H9 (cell line): ENCODE measurements around the gene LACTB. TPM values are rescaled to one million over a fixed set of nuclear protein-coding genes. Genes with fewer than 3 reads are reported as not detected.
"Not testable (repeated sequence)": the region's sequence is repeated elsewhere in the genome, so short reads cannot be mapped to it uniquely, and the experiment has no call there.

Experiments used
- DNase-seq: peaks from one replicate; pipeline ENCODE4 v3.0.0-alpha.2; 2017
- H2AFZ ChIP-seq: one replicate; pipeline ENCODE4 v1.6.1; 2013; ENCODE audit warnings: mild to moderate bottlenecking, low read length, control low read depth, moderate library complexity
- H2AK5ac ChIP-seq: 2 replicates; pipeline ENCODE4 v1.6.1; 2013; ENCODE audit warnings: low read length, control low read depth, mixed read lengths; ENCODE audit not compliant: insufficient read length
- H2BK120ac ChIP-seq: one replicate; pipeline ENCODE4 v1.6.1; 2013; ENCODE audit warnings: low read depth, mild to moderate bottlenecking, low read length, control low read depth, inconsistent platforms; ENCODE audit not compliant: poor library complexity, severe bottlenecking
- H2BK12ac ChIP-seq: 2 replicates; pipeline ENCODE4 v1.6.1; 2013; ENCODE audit warnings: low read length, control low read depth, mixed read lengths, low read depth; ENCODE audit not compliant: insufficient read length
- H2BK15ac ChIP-seq: 2 replicates; pipeline ENCODE4 v1.6.1; 2013; ENCODE audit warnings: low read depth, low read length, control low read depth
- H2BK20ac ChIP-seq: one replicate; pipeline ENCODE4 v1.6.1; 2013; ENCODE audit warnings: low read depth, mild to moderate bottlenecking, low read length, control low read depth, inconsistent platforms; ENCODE audit not compliant: poor library complexity, severe bottlenecking
- H2BK5ac ChIP-seq: 2 replicates; pipeline ENCODE4 v1.6.1; 2013; ENCODE audit warnings: low read length, control low read depth, mixed read lengths; ENCODE audit not compliant: insufficient read length
- H3K14ac ChIP-seq: 2 replicates; pipeline ENCODE4 v1.6.1; 2013; ENCODE audit warnings: low read length, control low read depth; ENCODE audit not compliant: insufficient read depth
- H3K18ac ChIP-seq: 2 replicates; pipeline ENCODE4 v1.6.1; 2013; ENCODE audit warnings: low read depth, mild to moderate bottlenecking, mixed read lengths, low read length, control low read depth; ENCODE audit not compliant: insufficient read length
- H3K23ac ChIP-seq: 2 replicates; pipeline ENCODE4 v1.6.1; 2013; ENCODE audit warnings: low read length, control low read depth, mixed read lengths, low read depth; ENCODE audit not compliant: insufficient read length
- H3K23me2 ChIP-seq: 2 replicates; pipeline ENCODE4 v1.6.1; 2013; ENCODE audit warnings: low read depth, mild to moderate bottlenecking, mixed read lengths, low read length, control low read depth; ENCODE audit not compliant: insufficient read length, poor library complexity, severe bottlenecking
- H3K27ac ChIP-seq: 2 replicates; pipeline ENCODE4 v1.5.1; 2013; ENCODE audit warnings: low read length, control low read depth, mixed read lengths, low read depth; ENCODE audit not compliant: insufficient read length
- H3K27me3 ChIP-seq: 2 replicates; pipeline ENCODE4 v1.6.1; 2013; ENCODE audit warnings: low read length, control low read depth, inconsistent platforms; ENCODE audit not compliant: insufficient read depth
- H3K4ac ChIP-seq: 2 replicates; pipeline ENCODE4 v1.6.1; 2013; ENCODE audit warnings: low read depth, mild to moderate bottlenecking, control low read depth, inconsistent platforms, low read length, moderate library complexity
- H3K4me1 ChIP-seq: 2 replicates; pipeline ENCODE4 v1.6.1; 2013; ENCODE audit warnings: low read length, control low read depth, inconsistent platforms; ENCODE audit not compliant: insufficient read depth
- H3K4me2 ChIP-seq: 2 replicates; pipeline ENCODE4 v1.6.1; 2013; ENCODE audit warnings: low read length, control low read depth, mixed read lengths; ENCODE audit not compliant: insufficient read length, insufficient read depth
- H3K56ac ChIP-seq: 2 replicates; pipeline ENCODE4 v1.6.1; 2013; ENCODE audit warnings: low read depth, mild to moderate bottlenecking, mixed read lengths, low read length, control low read depth; ENCODE audit not compliant: insufficient read length
- H3K79me1 ChIP-seq: 2 replicates; pipeline ENCODE4 v1.6.1; 2013; ENCODE audit warnings: low read depth, mild to moderate bottlenecking, moderate library complexity, low read length, control low read depth, inconsistent platforms; ENCODE audit not compliant: insufficient read depth, poor library complexity, severe bottlenecking
- H3K79me2 ChIP-seq: 2 replicates; pipeline ENCODE4 v1.6.1; 2013; ENCODE audit warnings: low read length, control low read depth, inconsistent platforms; ENCODE audit not compliant: insufficient read depth
- H3K9ac ChIP-seq: 2 replicates; pipeline ENCODE4 v1.6.1; 2013; ENCODE audit warnings: low read length, control low read depth, mixed read lengths; ENCODE audit not compliant: insufficient read length; ENCODE audit errors: extremely low read depth
- H3K9me3 ChIP-seq: one replicate; pipeline ENCODE4 v1.6.1; 2013; ENCODE audit warnings: low read depth, low read length, inconsistent platforms; ENCODE audit not compliant: control insufficient read depth
- H3T11ph ChIP-seq: one replicate; pipeline ENCODE4 v1.6.1; 2013; ENCODE audit warnings: mild to moderate bottlenecking, low read length, control low read depth, inconsistent platforms
- H4K20me1 ChIP-seq: one replicate; pipeline ENCODE4 v1.6.1; 2013; ENCODE audit not compliant: control insufficient read depth, insufficient read length, insufficient read depth
- H4K5ac ChIP-seq: 2 replicates; pipeline ENCODE4 v1.6.1; 2013; ENCODE audit warnings: low read depth, mild to moderate bottlenecking, mixed read lengths, low read length, control low read depth; ENCODE audit not compliant: insufficient read length
- H4K8ac ChIP-seq: replicated peaks from 2 replicates; pipeline ENCODE4 v1.6.1; 2013; ENCODE audit warnings: low read length, control low read depth, mixed read lengths, low read depth; ENCODE audit not compliant: insufficient read length
- H4K91ac ChIP-seq: 2 replicates; pipeline ENCODE4 v1.6.1; 2013; ENCODE audit warnings: low read depth, mild to moderate bottlenecking, moderate library complexity, mixed read lengths, low read length, control low read depth; ENCODE audit not compliant: insufficient read length
- H3K27ac Mint-ChIP-seq, 3 experiments: 2 replicates in 2 of 3; 3 replicates in 1 of 3; pipeline ENCODE4 v1.8.0; 2020 to 2021; ENCODE audit warnings: mixed read lengths in 3 of 3, mild to moderate bottlenecking in 1 of 3, moderate library complexity in 1 of 3
- H3K27me3 Mint-ChIP-seq: 2 replicates; pipeline ENCODE4 v1.8.0; 2021; ENCODE audit warnings: low read depth, mild to moderate bottlenecking, moderate library complexity, mixed read lengths
- H3K36me3 Mint-ChIP-seq, 3 experiments: 2 replicates in 2 of 3; 3 replicates in 1 of 3; pipeline ENCODE4 v1.8.0; 2020 to 2021; ENCODE audit warnings: low read depth in 3 of 3, mixed read lengths in 3 of 3; ENCODE audit not compliant: insufficient read depth in 1 of 3
- H3K4me1 Mint-ChIP-seq, 2 experiments: 2 replicates each; pipeline ENCODE4 v1.8.0; 2020; ENCODE audit warnings: mixed read lengths in 2 of 2
- H3K4me3 Mint-ChIP-seq, 2 experiments: 2 replicates in 1 of 2; 3 replicates in 1 of 2; pipeline ENCODE4 v1.8.0; 2020 to 2021; ENCODE audit warnings: mild to moderate bottlenecking in 2 of 2, mixed read lengths in 2 of 2, moderate library complexity in 1 of 2
- H3K9me3 Mint-ChIP-seq, 2 experiments: 2 replicates in 1 of 2; 3 replicates in 1 of 2; pipeline ENCODE4 v1.8.0; 2020; ENCODE audit warnings: mild to moderate bottlenecking in 2 of 2, mixed read lengths in 2 of 2, moderate library complexity in 1 of 2
- WGBS: extraction: QIAGEN DNeasy Blood & Tissue Kit; methylation state at CpG from one replicate; pipeline ENCODE4 v1.1.7; 2013; ENCODE audit warnings: missing lambda C conversion rate, low lambda C conversion rate, mixed read lengths; ENCODE audit not compliant: insufficient read length; ENCODE audit errors: extremely low coverage; 5-methylcytosine and 5-hydroxymethylcytosine counted together
- total RNA-seq: library from RNA; stranded (reverse); gene quantifications from 2 replicates; pipeline ENCODE4 v1.2.1, GENCODE V29; 2021
- TF ChIP-seq, protein P1 (sequence below): fragments of 200-600 bp; sonication (generic); conservative IDR thresholded peaks from 3 replicates; pipeline ENCODE4 v1.8.0; 2021; ENCODE audit warnings: antibody characterized with exemption, mild to moderate bottlenecking

Gene LACTB
- total RNA-seq, 1 experiment from 2014 or later = 10.3 TPM

DNA sequence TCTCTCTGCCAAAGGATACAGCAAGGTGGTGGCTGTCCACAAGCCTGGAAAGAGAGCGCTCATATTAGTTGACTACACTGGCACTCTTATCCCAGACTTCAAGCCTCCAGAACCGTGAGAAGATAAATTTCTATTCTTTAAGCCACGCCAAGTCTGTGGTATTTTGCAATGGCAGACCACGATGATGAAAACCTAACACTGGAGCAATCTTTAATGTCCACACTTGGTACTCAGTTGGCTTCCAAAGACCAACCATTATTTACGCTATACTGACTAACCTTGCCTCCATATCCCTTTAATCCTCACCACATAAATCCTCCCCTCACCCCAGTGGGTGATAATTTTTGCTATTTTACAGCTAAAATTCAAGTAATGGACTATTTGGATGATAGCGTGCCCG is 16.9 kb upstream of the LACTB start:
- Histone ChIP-seq H2BK120ac (no peak overlapping the region), H4K91ac (no peak overlapping the region), H3T11ph (no peak overlapping the region), H3K4me2 (no peak overlapping the region), H4K8ac (no peak overlapping the region), H3K23ac (no peak overlapping the region), H2BK5ac (no peak overlapping the region), H2AK5ac (no peak overlapping the region), H4K20me1 (no peaks in the 10 kb centered on the region), H3K4ac (no peak overlapping the region), H3K27me3 (no peaks in the 10 kb centered on the region), H2BK20ac (no peak overlapping the region), H3K79me1 (no peaks in the 10 kb centered on the region), H4K5ac (no peak overlapping the region), H3K27ac (no peak overlapping the region), H3K9ac (no peak overlapping the region), H3K9me3 (no peaks in the 10 kb centered on the region), H2BK12ac (no peak overlapping the region), H2BK15ac (no peak overlapping the region), H3K56ac (no peak overlapping the region), H3K79me2 (no peaks in the 10 kb centered on the region), H3K4me1 (no peaks in the 10 kb centered on the region), H3K14ac (no peak overlapping the region), H3K23me2 (no peaks in the 10 kb centered on the region), H3K18ac (no peak overlapping the region), H2AFZ (no peak overlapping the region)
- Mint-ChIP-seq H3K36me3 (peaks cover 0 to 4% (median 3%) of the 10 kb centered on the region in 3 experiments; a peak in 2 of 7 replicates), H3K9me3 (peaks cover 5 to 7% of the 10 kb centered on the region in 2 experiments; a peak in 4 of 5 replicates), H3K4me1 (0 out of 4 replicates have a peak, but pooled peaks cover 0 to 5% of the 10 kb centered on the region in 2 experiments), H3K27me3 (no peaks in the 10 kb centered on the region; the same call in 1 of the 2 replicates), H3K27ac (peak overlapping the region in 1 of 3 experiments; percentile 32; a peak in 1 of 7 replicates), H3K4me3 (no peak overlapping the region)
- TF ChIP-seq, protein P1, sequence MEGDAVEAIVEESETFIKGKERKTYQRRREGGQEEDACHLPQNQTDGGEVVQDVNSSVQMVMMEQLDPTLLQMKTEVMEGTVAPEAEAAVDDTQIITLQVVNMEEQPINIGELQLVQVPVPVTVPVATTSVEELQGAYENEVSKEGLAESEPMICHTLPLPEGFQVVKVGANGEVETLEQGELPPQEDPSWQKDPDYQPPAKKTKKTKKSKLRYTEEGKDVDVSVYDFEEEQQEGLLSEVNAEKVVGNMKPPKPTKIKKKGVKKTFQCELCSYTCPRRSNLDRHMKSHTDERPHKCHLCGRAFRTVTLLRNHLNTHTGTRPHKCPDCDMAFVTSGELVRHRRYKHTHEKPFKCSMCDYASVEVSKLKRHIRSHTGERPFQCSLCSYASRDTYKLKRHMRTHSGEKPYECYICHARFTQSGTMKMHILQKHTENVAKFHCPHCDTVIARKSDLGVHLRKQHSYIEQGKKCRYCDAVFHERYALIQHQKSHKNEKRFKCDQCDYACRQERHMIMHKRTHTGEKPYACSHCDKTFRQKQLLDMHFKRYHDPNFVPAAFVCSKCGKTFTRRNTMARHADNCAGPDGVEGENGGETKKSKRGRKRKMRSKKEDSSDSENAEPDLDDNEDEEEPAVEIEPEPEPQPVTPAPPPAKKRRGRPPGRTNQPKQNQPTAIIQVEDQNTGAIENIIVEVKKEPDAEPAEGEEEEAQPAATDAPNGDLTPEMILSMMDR = no peak
- WGBS = 100% methylated on average over 1 of the region's 7 CpGs
- no peak for DNase-seq

DNA sequence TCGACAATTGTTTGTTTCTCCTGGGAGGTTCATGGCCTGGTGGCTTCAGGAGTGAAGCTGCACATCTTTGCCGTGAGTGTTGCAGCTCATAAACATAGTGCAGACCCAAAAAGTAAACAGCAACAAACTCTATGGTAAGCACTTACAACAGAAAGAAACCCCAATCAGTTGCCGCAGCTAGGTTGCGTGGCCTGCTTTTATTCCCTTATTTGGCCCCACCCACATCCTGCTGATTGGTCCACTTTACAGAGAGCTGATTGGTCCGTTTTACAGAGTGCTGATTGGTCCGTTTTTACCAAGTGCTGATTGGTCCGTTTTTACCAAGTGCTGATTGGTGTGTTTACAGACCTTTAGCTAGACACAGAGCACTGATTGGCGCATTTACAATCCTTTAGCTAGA is 16.3 kb upstream of the LACTB start:
- WGBS = no CpG with 5 or more reads among the region's 8 CpGs

More for the DNA sequence above, 16.3 kb upstream of the LACTB start:
- H3K79me2 ChIP-seq, H3K9me3 Mint-ChIP-seq, H2BK120ac ChIP-seq, H3K14ac ChIP-seq, H3K23me2 ChIP-seq, H3K27me3 Mint-ChIP-seq, H3K9ac ChIP-seq, H4K8ac ChIP-seq, H2BK5ac ChIP-seq, H2BK20ac ChIP-seq, H3K4ac ChIP-seq, H3K9me3 ChIP-seq, H2BK15ac ChIP-seq, H3K27me3 ChIP-seq, H3K56ac ChIP-seq, DNase-seq, H3K4me1 Mint-ChIP-seq, H3K36me3 Mint-ChIP-seq, H3K4me2 ChIP-seq, H3T11ph ChIP-seq, H3K4me1 ChIP-seq, H3K27ac ChIP-seq, H2BK12ac ChIP-seq, H3K18ac ChIP-seq, H3K23ac ChIP-seq, H3K27ac Mint-ChIP-seq, H4K5ac ChIP-seq, H2AFZ ChIP-seq, H2AK5ac ChIP-seq, H4K91ac ChIP-seq, H4K20me1 ChIP-seq, H3K79me1 ChIP-seq, H3K4me3 Mint-ChIP-seq: not testable (repeated sequence)
